GM21717 (cell line): Measurements from ENCODE around the gene SULT1A3.
A peak's percentile ranks its signal among the peaks of the same experiment; 100 is the strongest.
"Not testable (repeated sequence)": the region's sequence is repeated elsewhere in the genome, so short reads cannot be mapped to it uniquely, and the experiment has no call there.

Source experiments
- ATAC-seq: cut with Tn5 transposase; IDR thresholded peaks from one replicate; pipeline ENCODE4 v1.9.1; 2021; ENCODE audit warnings: mild to moderate bottlenecking, moderate library complexity; ENCODE audit not compliant: unreplicated experiment

The SULT1A3 gene

GRCh38 chr16:30199049-30199448, at the start of gene SULT1A3:
Gene SULT1A3 (plus strand): TSS chr16:30199255. CDS start chr16:30200729, 1,474 bp downstream.
- ATAC-seq, result not testable (repeated sequence)

DNA sequence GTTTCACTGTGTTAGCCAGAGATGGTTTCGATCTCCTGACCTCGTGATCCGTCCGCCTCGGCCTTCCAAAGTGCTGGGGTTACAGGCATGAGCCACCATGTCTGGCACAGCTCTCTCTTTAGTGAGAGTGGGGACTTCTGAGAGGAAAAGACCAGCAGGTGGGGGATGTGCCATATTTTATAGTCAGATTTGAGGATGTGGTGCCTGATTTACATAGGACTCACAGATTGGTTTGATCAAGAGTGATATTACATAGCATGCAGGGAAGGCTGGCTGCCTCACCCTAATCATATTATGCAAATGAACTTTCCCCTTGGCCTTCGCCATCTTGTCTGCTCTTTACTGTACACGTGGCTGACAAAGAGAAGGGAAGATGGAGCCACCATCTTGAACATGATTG, 48.0 kb upstream of the SULT1A3 start:
- no peak for ATAC-seq

DNA sequence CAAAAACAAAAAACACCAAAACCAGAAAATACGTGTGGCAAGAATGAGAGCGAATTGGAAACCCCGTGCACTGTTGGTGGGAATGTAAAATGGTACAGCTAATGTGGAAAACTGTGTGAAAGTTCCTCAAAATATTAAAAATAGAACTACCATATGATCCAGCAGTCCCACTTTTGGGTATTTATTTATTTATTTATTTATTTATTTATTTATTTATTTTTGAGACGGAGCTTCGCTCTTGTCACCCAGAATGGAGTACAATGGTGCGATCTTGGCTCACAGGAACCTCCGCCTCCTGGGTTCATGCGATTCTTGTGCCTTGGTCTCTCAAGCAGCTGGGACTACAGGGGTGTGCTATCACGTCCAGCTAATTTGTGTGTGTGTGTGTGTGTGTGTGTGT, 46.5 kb upstream of the SULT1A3 start:
- ATAC-seq, result no peak

DNA sequence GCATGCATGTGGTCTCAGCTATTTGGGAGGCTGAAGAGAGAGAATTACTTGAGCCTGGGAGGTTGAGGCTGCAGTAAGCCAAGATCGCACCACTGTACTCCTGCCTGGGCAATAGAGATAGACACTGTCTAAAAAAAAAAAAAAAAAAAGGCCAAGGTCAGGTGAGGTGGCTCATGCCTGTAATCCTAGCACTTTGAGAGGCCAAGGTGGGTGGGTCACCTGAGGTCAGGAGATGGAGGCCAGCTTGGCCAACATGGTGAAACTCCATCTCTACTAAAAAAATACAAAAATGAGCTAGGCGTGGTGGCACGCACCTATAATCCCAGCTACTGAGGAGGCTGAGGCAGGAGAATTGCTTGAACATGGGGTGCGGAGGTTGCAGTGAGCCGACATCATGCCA, 43.9 kb upstream of the SULT1A3 start:
- no peak for ATAC-seq

DNA sequence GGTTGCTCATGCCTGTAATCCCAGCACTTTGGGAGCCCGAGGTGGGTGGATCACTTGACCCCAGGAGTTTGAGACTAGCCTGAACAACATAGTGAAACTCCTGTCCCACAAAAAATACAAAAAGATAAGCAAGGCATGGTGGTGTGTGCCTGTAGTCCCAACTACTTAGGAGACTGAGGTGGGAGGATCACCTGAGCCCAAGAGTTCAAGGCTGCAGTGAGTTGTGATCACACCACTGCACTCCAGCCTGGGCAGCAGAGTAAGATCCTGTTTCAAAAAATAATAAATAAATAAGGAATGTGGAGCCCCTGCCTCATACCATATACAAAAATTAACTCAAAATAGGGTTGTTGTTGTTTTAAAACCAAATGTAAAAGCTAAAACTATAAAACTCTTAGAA, 41.8 kb upstream of the SULT1A3 start:
- no peak for ATAC-seq

DNA sequence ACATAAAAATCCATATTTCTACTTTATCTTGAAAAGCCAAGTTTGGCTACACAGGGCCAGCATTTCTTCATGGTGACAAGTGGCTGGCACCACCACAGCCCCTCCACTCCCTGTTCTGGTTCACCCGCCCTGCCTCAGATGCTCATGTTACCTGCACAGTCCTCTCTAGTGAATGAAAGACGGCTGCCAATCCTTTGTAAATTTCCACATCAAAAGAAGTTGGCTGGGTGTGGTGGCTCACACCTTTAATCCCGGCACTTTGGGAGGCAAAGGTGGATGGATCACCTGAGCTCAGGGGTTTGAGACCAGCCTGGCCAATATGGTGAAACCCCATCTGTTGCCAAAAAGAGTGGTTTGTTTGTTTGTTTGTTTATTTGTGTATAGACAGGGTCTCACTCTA, 35.5 kb upstream of the SULT1A3 start:
- no peak for ATAC-seq

- ATAC-seq, result no peak
Measured at GRCh38 chr16:30166202-30166902, 32.7 kb upstream of the SULT1A3 start.

GRCh38 chr16:30168746-30169145, 30.3 kb upstream of the SULT1A3 start:
- ATAC-seq, result not testable (repeated sequence)

DNA sequence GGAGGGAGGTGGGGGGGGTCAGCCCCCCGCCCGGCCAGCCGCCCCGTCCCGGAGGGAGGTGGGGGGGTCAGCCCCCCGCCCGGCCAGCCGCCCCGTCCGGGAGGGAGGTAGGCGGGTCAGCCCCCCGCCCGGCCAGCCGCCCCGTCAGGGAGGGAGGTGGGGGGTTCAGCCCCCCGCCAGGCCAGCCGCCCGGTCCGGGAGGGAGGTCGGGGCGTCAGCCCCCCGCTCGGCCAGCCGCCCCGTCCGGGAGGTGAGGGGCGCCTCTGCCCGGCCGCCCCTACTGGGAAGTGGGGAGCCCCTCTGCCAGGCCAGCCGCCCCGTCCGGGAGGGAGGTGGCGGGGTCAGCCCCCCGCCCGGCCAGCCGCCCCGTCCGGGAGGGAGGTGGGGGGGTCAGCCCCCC, 29.6 kb upstream of the SULT1A3 start:
- ATAC-seq, result not testable (repeated sequence)

DNA sequence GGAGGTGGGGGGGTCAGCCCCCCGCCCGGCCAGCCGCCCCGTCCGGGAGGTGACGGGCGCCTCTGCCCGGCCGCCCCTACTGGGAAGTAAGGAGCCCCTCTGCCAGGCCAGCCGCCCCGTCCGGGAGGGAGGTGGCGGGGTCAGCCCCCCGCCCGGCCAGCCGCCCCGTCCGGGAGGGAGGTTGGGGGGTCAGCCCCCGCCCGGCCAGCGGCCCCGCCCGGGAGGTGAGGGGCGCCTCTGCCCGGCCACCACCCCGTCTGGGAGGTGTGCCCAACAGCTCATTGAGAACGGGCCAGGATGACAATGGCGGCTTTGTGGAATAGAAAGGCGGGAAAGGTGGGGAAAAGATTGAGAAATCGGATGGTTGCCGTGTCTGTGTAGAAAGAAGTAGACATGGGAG, 28.9 kb upstream of the SULT1A3 start:
- not testable (repeated sequence) for ATAC-seq

DNA sequence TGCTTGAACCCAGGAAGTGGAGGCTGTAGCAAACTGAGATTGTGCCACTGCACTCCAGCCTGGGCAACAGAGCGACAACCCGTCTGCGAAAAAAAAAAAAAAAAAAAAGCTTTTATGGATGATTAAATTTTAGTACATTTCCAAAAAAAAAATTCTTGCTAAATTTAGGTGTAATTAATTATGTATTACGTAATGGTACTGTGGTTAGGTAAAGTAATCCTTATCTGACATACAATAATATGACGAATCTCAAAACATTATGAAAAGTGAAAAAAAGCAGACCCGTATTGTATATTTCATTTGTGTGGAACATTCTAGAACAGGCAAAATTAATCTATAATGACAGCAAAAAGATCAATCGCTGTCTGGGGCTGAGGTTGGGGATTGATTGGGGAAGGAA, 26.0 kb upstream of the SULT1A3 start:
- no peak for ATAC-seq

GRCh38 chr16:30176876-30177275, 22.2 kb upstream of the SULT1A3 start:
- ATAC-seq, result not testable (repeated sequence)

DNA sequence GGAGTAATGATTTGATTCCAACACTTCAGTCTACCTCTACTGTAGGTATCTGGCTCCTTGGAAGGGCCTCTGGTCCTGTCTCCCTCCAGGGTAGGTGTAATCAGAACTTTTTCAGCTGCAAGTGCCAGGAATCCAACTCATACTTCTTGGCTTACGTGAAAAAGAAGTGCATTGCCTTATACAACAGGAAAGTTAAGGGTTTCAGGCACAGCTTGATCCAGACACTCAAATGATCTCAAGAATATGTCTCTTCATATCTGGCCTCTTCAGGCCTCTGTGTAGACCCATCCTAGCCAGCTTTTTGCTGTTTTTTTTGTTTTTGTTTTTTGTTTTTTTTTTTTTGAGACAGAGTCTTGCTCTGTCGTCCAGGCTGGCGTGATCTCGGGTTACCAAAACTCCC, 19.9 kb upstream of the SULT1A3 start:
- no peak for ATAC-seq

GRCh38 chr16:30179931-30180330, 19.1 kb upstream of the SULT1A3 start:
- no peak for ATAC-seq

GRCh38 chr16:30180741-30181140, 18.3 kb upstream of the SULT1A3 start:
- no peak for ATAC-seq

DNA sequence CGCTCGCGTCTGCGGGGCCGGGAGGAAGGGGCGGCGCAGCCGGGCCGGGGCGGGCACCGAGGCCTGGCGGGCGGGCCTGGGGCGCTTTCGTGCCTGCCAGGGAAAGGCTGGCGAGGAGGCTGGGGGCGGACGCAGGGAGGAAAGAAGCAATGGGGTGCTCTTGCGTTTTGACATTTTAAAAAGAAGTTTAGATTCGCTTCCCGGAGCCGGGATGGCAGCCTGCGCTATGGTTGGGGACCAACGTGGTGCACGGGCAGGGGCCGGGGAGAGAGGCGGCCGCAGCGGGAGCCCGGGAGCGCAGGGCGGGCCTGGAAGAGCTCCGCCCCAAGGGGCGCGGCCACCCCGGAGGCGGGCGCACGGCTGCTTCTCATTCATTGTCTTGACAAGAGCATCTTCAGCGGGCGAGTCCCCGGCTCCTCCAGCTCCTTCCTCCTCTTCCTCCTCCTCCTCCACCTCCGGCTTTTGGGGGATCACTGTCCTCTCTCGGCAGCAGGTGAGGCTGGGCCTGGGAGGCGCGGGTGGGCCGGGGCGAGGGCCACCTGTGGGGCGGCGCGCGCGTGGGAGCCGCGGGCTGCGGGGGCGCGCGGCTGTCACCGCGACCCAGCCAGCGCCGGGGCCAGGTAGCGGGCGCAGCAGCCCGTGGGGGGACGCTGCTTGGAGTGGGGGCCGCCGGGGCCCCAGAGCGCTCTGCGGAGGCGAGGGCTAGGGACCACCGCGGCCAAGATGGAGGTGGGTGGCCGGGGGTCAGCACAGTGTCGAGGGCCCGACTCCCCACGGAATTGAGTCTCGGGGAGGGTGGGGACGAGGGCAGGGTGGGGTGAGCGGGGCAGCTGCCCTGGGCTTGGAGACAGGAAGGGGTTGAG, 15.6 kb upstream of the SULT1A3 start, which contains the start of gene CORO1A:
CORO1A (plus strand) TSS at position 370 of the 863 bp plus-strand sequence. CDS start 1,608 bp downstream, outside the sequence.
- peak; percentile 41 for ATAC-seq

DNA sequence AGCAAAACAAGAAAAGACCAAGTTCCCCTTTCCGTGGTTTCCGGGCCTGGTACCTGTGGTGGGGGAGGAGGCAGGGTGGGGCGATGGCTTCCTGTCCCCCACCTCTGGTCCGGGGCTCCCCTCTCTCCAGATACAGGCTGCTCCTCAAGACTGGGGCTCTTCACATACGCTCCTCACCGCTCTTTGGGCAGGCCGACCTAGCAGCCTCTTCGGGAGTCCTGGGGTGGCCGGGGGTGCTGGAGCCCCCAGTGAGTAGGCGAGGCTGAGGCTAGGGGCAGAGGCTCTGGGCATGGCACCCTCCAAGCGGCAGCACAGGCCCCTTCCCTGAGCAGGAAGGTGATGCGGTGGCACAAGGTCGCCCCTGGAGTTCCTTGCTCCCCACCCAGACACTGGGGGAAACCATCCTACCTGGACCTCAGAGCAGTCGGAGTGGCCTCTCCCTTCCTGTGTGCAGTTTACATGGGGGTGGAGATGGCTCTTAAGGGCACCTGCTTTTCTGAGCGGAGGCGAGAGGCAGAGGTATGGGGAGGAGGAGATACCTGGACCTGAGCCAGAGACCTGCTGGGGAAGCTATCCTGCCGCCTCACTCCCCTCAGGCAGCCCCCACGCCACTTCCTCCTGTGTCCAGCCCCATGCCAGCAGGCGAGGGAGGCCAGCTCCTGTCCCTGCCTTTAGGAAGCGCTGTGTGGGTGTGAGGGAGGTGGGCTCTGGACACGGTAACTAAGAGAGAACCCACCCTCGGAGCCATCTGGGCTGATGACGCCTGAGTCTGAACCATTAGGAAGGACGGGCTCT, 14.8 kb upstream of the SULT1A3 start:
- peak; percentile 28 for ATAC-seq

DNA sequence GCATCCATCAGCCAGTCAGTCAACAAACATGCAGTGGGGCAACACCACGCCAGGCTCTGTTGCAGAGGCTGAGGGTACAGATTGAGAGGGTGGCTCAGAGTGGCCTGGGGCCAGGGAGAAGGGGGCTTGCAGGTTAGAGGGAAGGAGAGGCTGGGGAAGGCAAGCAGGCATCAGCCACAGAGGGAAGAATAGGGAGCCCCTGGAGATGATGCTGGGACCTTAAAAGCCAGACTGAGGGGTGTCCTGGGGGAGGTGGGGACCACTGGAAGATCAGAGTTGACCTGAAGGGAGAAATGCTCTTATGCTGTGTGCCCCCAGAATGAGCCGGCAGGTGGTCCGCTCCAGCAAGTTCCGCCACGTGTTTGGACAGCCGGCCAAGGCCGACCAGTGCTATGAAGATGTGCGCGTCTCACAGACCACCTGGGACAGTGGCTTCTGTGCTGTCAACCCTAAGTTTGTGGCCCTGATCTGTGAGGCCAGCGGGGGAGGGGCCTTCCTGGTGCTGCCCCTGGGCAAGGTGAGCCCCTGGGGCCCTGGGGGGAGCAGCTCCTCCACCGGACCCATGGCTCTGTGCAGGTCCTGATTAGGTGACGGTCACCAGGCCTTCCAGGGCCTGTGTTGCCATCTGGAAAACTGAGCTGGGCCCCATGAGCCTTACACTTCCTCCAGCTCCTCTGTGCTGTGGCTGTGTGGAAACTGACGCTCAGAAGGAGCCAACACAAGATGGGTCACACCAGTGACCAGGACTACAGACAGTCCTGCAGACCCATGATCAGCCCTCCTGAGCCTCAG, 14.0 kb upstream of the SULT1A3 start:
- ATAC-seq, result no peak

- ATAC-seq, result no peak
Measured at GRCh38 chr16:30185683-30186421, 13.2 kb upstream of the SULT1A3 start.

GRCh38 chr16:30186444-30186781, 12.6 kb upstream of the SULT1A3 start:
- ATAC-seq, result no peak
